Stimulated activated CD4-positive, alpha-beta T cell treated with anti-CD3 and anti-CD28 coated beads, Interleukin-4, amount 100 ng/mL, for 1 hour (primary cell): Measurements from ENCODE around the gene SRGAP3.
"Not testable (repeated sequence)": the region's sequence is repeated elsewhere in the genome, so short reads cannot be mapped to it uniquely, and the experiment has no call there.

Experiments
- DNase-seq: peaks from one replicate; pipeline ENCODE4 v3.0.0-alpha.2; 2020

SRGAP3 gene

GRCh38 chr3:9249273-9250192 is at the start of gene SRGAP3:
TSS of gene SRGAP3 (minus strand) at chr3:9249646. CDS start at chr3:9248951, 695 bp downstream.
- DNase-seq, result peak; percentile 71

- no peak for DNase-seq
Measured at GRCh38 chr3:9298236-9298635, 48.8 kb upstream of the SRGAP3 start.

- no peak for DNase-seq
Measured at GRCh38 chr3:9296241-9296640, 46.8 kb upstream of the SRGAP3 start.

- no peak for DNase-seq
Measured at GRCh38 chr3:9295007-9295406, 45.6 kb upstream of the SRGAP3 start.

GRCh38 chr3:9293953-9294352 is 44.5 kb upstream of the SRGAP3 start:
- DNase-seq, result not testable (repeated sequence)

- DNase-seq, result no peak
Measured at GRCh38 chr3:9293076-9293475, 43.6 kb upstream of the SRGAP3 start.

- DNase-seq, result no peak
Measured at GRCh38 chr3:9292516-9292915, 43.1 kb upstream of the SRGAP3 start.

GRCh38 chr3:9291821-9292410 is 42.5 kb upstream of the SRGAP3 start:
- DNase-seq, result no peak

GRCh38 chr3:9290566-9290965 is 41.1 kb upstream of the SRGAP3 start:
- DNase-seq, result no peak

GRCh38 chr3:9281533-9281932 is 32.1 kb upstream of the SRGAP3 start:
- not testable (repeated sequence) for DNase-seq

- no peak for DNase-seq
Measured at GRCh38 chr3:9280451-9281219, 31.2 kb upstream of the SRGAP3 start.

GRCh38 chr3:9279966-9280365 is 30.5 kb upstream of the SRGAP3 start:
- DNase-seq, result no peak

GRCh38 chr3:9278498-9278897 is 29.1 kb upstream of the SRGAP3 start:
- no peak for DNase-seq

GRCh38 chr3:9278085-9278484 is 28.6 kb upstream of the SRGAP3 start:
- DNase-seq, result no peak

GRCh38 chr3:9276761-9277370 is 27.4 kb upstream of the SRGAP3 start:
- DNase-seq, result no peak

- no peak for DNase-seq
Measured at GRCh38 chr3:9271903-9272302, 22.5 kb upstream of the SRGAP3 start.

- DNase-seq, result no peak
Measured at GRCh38 chr3:9270704-9271103, 21.3 kb upstream of the SRGAP3 start.

GRCh38 chr3:9266716-9267115 is 17.3 kb upstream of the SRGAP3 start:
- DNase-seq, result no peak

- no peak for DNase-seq
Measured at GRCh38 chr3:9260305-9260704, 10.9 kb upstream of the SRGAP3 start.

- no peak for DNase-seq
Measured at GRCh38 chr3:9257092-9257491, 7.6 kb upstream of the SRGAP3 start.

- DNase-seq, result no peak
Measured at GRCh38 chr3:9255976-9256375, 6.5 kb upstream of the SRGAP3 start.

- DNase-seq, result no peak
Measured at GRCh38 chr3:9254764-9255163, 5.3 kb upstream of the SRGAP3 start.

GRCh38 chr3:9253327-9253726 is 3.9 kb upstream of the SRGAP3 start:
- no peak for DNase-seq
